Type B pancreatic cell (in vitro differentiated cells): Measurements from ENCODE around the gene DCLK1. TPM values are rescaled to one million over a fixed set of nuclear protein-coding genes. Genes with fewer than 3 reads are reported as not detected.

Experiments used
- DNase-seq: peaks from one replicate; pipeline ENCODE4 v3.0.0; 2021; ENCODE audit warnings: mixed read lengths; ENCODE audit not compliant: unreplicated experiment; ENCODE audit errors: extremely low spot score
- H3K27ac Mint-ChIP-seq: 2 replicates; pipeline ENCODE4 v1.8.0; 2021; ENCODE audit warnings: mild to moderate bottlenecking, mixed read lengths
- H3K27me3 Mint-ChIP-seq: 2 replicates; pipeline ENCODE4 v1.8.0; 2021; ENCODE audit warnings: mixed read lengths
- H3K36me3 Mint-ChIP-seq: 2 replicates; pipeline ENCODE4 v1.8.0; 2021; ENCODE audit warnings: mixed read lengths
- H3K4me1 Mint-ChIP-seq: one replicate; pipeline ENCODE4 v1.8.0; 2021; ENCODE audit warnings: mixed read lengths; ENCODE audit not compliant: unreplicated experiment
- H3K4me3 Mint-ChIP-seq: 2 replicates; pipeline ENCODE4 v1.8.0; 2021; ENCODE audit warnings: mild to moderate bottlenecking, mixed read lengths
- H3K9me3 Mint-ChIP-seq: 2 replicates; pipeline ENCODE4 v1.8.0; 2021; ENCODE audit warnings: mixed read lengths
- total RNA-seq: library from RNA; stranded (reverse); gene quantifications from 2 replicates; pipeline ENCODE4 v1.2.1, GENCODE V29; 2021; ENCODE audit warnings: low replicate concordance
- TF ChIP-seq, protein P1 (sequence below): fragments of 200-600 bp; sonication (generic); conservative IDR thresholded peaks from 2 replicates; pipeline ENCODE4 v1.5.0; 2021; ENCODE audit warnings: antibody characterized with exemption, mild to moderate bottlenecking

DCLK1 gene
- total RNA-seq, 1 donor from 2014 or later, result 47.1 TPM

DNA sequence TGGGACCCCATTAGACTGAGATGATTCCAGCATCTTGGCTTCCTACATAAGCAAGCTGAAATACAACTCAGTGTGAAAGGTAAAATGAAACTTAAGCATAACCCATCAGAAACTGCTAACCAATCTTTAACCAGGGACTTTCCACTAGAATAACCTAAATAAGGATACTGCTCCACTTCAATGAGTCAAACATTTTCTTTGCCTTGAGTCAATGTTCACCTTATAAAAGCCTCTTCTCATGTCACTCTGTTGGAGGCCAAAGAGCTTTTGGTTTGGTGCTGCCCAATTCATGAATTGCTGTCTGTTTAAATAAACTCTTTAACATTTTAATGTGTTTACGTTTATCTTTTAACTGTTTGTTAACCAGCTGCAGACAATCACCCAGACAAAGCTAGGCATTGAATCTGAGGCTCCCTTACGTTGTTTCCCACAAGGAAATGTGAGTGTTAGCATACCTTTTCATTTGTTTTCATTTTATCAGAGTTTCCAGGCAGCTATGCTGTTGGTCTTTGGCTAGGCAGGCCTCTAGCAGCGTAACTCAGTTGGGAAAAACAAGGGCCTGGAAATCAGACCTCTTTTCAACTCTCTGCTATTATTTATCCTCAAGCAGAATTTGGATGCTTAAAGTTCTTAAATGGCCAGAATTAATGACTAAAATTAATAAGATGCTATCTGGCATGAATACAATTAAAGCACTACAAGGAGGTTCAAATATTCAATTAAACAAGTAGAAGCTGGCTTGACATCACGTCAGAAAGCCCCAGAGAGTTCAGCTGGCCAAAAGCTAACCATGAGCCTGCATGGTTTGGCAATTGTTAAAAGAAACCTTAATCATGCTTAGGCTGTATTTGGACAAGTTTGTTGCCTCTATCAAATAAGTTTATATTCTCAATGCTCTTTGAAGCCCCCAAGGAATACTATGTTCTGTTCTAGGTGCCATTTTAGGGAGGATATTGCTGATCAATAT is 200.2 kb downstream of the DCLK1 start:
- H3K9me3 Mint-ChIP-seq, result peaks cover 8% of the 10 kb centered on the region
- no peak overlapping the region for H3K27ac Mint-ChIP-seq
- H3K4me3 Mint-ChIP-seq, result no peak overlapping the region
- no peaks in the 10 kb centered on the region for H3K27me3 Mint-ChIP-seq
- TF ChIP-seq, protein P1, sequence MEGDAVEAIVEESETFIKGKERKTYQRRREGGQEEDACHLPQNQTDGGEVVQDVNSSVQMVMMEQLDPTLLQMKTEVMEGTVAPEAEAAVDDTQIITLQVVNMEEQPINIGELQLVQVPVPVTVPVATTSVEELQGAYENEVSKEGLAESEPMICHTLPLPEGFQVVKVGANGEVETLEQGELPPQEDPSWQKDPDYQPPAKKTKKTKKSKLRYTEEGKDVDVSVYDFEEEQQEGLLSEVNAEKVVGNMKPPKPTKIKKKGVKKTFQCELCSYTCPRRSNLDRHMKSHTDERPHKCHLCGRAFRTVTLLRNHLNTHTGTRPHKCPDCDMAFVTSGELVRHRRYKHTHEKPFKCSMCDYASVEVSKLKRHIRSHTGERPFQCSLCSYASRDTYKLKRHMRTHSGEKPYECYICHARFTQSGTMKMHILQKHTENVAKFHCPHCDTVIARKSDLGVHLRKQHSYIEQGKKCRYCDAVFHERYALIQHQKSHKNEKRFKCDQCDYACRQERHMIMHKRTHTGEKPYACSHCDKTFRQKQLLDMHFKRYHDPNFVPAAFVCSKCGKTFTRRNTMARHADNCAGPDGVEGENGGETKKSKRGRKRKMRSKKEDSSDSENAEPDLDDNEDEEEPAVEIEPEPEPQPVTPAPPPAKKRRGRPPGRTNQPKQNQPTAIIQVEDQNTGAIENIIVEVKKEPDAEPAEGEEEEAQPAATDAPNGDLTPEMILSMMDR, result no peak
- peaks cover 16% of the 10 kb centered on the region for H3K36me3 Mint-ChIP-seq
- DNase-seq, result no peak
- no peaks in the 10 kb centered on the region for H3K4me1 Mint-ChIP-seq

DNA sequence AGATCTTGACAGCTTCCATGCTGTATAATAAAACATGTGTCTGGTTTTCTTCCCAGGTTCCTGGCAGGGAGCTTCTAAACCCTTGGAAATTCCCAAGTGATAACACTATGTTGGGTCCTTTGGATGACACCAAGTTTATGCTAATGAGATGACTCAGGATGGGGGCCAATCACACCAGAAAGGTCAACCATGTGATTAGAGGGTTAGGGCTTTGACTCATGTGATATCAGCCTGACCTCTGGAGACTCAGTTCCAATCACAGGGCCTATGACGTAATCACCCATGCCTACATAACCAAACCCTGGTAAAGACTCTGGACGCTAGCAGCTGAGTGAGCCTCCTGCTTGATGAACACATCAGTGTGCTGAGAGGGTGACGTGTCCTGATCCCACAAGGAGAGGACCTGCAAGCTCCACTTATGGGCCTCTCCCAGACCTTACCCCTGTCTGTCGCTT is 203.6 kb downstream of the DCLK1 start:
- H3K4me1 Mint-ChIP-seq, result no peaks in the 10 kb centered on the region
- DNase-seq, result no peak
- H3K36me3 Mint-ChIP-seq, result peaks cover 6% of the 10 kb centered on the region
- TF ChIP-seq, protein P1, result no peak
- peaks cover 3% of the 10 kb centered on the region for H3K27me3 Mint-ChIP-seq
- no peak overlapping the region for H3K4me3 Mint-ChIP-seq
- H3K27ac Mint-ChIP-seq, result no peak overlapping the region
- H3K9me3 Mint-ChIP-seq, result peaks cover 5% of the 10 kb centered on the region

DNA sequence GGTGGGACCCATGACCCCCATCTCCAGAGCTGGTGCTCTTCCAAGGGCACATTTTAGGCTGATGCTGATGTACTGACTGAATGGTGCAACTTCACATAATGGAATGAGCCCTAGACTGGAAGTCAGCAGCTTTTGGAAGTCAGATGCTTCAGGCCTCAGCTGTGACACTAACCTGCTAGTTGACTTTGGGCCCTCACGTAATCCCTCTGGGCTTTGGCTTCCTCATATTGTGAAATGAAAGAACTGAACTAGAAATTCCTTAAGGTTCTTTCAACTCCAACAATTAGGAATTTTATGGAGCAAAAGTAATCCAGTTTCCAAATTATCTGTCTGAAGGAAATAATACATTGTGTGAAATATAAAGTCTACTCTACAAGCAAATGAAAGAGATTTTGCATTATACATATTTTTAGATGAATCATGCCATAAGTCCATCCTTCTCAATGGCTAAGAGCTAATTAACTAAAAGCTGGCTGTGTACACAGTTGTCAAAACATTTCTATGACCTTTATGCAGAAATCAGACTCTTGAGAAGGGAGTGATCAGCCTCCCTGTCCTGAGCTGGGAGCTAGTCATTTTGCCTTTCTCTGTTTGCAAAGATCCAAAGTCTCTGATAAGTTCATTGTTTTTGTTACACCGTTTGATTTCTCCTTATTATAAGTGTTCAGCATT is 204.2 kb downstream of the DCLK1 start:
- no peak overlapping the region for H3K27ac Mint-ChIP-seq
- TF ChIP-seq, protein P1, result no peak

DNA sequence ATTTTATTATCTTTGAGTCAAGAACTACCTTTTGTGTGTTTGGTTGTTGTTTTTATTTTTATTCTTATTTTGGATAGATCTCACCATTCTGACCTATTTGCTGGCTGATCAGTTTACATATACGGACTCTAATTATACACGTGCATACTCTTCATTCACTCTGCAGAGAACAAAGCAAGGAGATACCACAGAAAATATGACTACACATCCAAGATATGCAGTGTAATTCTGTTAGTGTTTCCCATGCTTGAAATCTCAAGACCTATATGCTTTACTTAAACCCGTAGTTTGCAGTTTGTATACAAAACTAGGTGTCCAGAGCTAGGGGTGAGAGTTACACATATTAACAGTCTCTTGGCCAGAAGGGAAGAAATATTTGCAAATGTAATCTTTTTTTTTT is 205.5 kb downstream of the DCLK1 start:
- no peak overlapping the region for H3K27ac Mint-ChIP-seq
- H3K4me3 Mint-ChIP-seq, result no peak overlapping the region
- TF ChIP-seq, protein P1, result no peak
- peaks cover 7% of the 10 kb centered on the region for H3K4me1 Mint-ChIP-seq
- H3K27me3 Mint-ChIP-seq, result peaks cover 12% of the 10 kb centered on the region
- H3K36me3 Mint-ChIP-seq, result no peaks in the 10 kb centered on the region
- no peak for DNase-seq
- peaks cover 6% of the 10 kb centered on the region for H3K9me3 Mint-ChIP-seq

More for the DNA sequence above, 204.2 kb downstream of the DCLK1 start:
- H3K9me3 Mint-ChIP-seq, result no peaks in the 10 kb centered on the region
- H3K4me3 Mint-ChIP-seq, result no peak overlapping the region
- peaks cover 3% of the 10 kb centered on the region for H3K27me3 Mint-ChIP-seq
- H3K36me3 Mint-ChIP-seq, result no peaks in the 10 kb centered on the region
- DNase-seq, result no peak
- no peaks in the 10 kb centered on the region for H3K4me1 Mint-ChIP-seq

DNA sequence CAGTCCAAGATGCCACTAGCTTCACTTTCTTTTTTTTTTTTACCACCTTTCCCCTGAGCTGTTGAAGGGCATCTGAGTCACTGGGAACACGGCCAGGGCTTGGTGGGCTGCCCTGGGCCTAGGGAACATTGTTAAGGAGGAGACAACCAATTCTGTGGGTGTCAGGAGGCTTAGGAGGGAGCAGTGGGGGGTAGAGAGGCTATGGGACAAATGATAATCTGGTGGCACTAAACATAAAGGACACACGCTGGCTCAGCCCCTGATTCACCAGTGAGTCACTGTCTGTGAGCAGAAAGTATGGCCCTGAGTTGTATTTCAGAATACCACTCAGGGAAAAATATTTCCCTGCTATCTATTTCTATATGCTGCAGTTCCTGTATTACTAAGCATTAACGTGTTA is 207.8 kb downstream of the DCLK1 start:
- Mint-ChIP-seq H3K27ac (no peak overlapping the region), H3K4me1 (peaks cover 9% of the 10 kb centered on the region)

More for the DNA sequence above, 207.8 kb downstream of the DCLK1 start:
- Mint-ChIP-seq H3K4me3 (no peak overlapping the region), H3K27me3 (peaks cover 12% of the 10 kb centered on the region), H3K9me3 (peaks cover 10% of the 10 kb centered on the region), H3K36me3 (peaks cover 3% of the 10 kb centered on the region)
- TF ChIP-seq, protein P1, result no peak
- no peak for DNase-seq
